Cardiac muscle cell (in vitro differentiated cells and primary cell): Measurements from ENCODE around the gene MDFIC. TPM values are rescaled to one million over a fixed set of nuclear protein-coding genes. Genes with fewer than 3 reads are reported as not detected.
A peak's percentile ranks its signal among the peaks of the same experiment; 100 is the strongest.

Experiments
- DNase-seq, 2 donors: peaks; one replicate each; pipeline versions ENCODE4 v3.0.0 to v3.0.0-alpha.2; 2010 to 2017; ENCODE audit warnings: low read depth in 1 of 2, low spot score in 1 of 2
- H3K27ac ChIP-seq: fragments of 200-600 bp; sonication (generic); 2 replicates; pipeline ENCODE4 v1.5.1; 2016
- H3K27me3 ChIP-seq: fragments of 200-600 bp; sonication (generic); 2 replicates; pipeline ENCODE4 v1.6.0; 2016; ENCODE audit warnings: control low read depth
- H3K36me3 ChIP-seq: fragments of 200-600 bp; sonication (generic); 2 replicates; pipeline ENCODE4 v1.5.1; 2016; ENCODE audit warnings: control low read depth
- H3K4me1 ChIP-seq: fragments of 200-600 bp; sonication (generic); 2 replicates; pipeline ENCODE4 v1.8.1; 2017; ENCODE audit warnings: low read depth, mild to moderate bottlenecking, mixed run types
- H3K4me3 ChIP-seq: fragments of 200-600 bp; sonication (generic); 2 replicates; pipeline ENCODE4 v1.5.1; 2016; ENCODE audit warnings: mild to moderate bottlenecking
- H3K9me3 ChIP-seq: fragments of 200-600 bp; sonication (generic); 2 replicates; pipeline ENCODE4 v1.5.1; 2017; ENCODE audit warnings: low read depth, mild to moderate bottlenecking, control low read depth
- polyA plus RNA-seq: library from polyadenylated mRNA; unstranded; fragments of >200 nt; fragmentation: Nextera tagmentation; extraction: Ambion mirVana; gene quantifications from 2 replicates; pipeline ENCODE4 v1.2.1, GENCODE V29; 2016
- total RNA-seq: library from RNA; depleted of rRNA; stranded (reverse); fragments of >200 nt; gene quantifications from 2 replicates; pipeline ENCODE4 v1.2.3, GENCODE V29; 2016
- TF ChIP-seq, protein P1 (sequence below): IDR thresholded peaks from 2 replicates; pipeline ENCODE4 v1.5.1; 2012; ENCODE audit warnings: low read depth, mild to moderate bottlenecking, low read length

MDFIC gene
- total and polyA plus RNA-seq, 2 experiments from 2014 or later: 7.1 to 11.7 TPM

DNA sequence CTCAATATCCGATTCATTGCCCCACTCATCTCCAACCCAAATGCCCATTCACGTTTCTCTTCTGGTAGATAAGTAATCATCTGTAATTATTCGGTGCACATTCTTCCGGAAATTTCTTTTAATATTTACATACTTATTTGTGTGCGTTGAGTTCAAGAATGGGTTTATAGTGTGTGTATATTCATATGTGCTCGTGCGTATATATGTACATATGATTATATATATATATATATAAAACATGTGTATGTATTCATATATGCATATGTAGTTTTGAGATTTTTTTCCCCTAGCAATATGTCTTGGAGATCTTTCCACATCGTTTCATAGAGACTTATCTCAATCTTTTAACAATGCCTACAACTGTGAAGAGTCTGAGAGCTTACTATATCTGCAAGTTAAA, 118.2 kb downstream of the MDFIC start:
- Histone ChIP-seq H3K36me3 (no peaks in the 10 kb centered on the region), H3K9me3 (no peaks in the 10 kb centered on the region), H3K27ac (no peak overlapping the region), H3K4me1 (no peaks in the 10 kb centered on the region), H3K4me3 (no peak overlapping the region), H3K27me3 (no peaks in the 10 kb centered on the region)
- TF ChIP-seq, protein P1, sequence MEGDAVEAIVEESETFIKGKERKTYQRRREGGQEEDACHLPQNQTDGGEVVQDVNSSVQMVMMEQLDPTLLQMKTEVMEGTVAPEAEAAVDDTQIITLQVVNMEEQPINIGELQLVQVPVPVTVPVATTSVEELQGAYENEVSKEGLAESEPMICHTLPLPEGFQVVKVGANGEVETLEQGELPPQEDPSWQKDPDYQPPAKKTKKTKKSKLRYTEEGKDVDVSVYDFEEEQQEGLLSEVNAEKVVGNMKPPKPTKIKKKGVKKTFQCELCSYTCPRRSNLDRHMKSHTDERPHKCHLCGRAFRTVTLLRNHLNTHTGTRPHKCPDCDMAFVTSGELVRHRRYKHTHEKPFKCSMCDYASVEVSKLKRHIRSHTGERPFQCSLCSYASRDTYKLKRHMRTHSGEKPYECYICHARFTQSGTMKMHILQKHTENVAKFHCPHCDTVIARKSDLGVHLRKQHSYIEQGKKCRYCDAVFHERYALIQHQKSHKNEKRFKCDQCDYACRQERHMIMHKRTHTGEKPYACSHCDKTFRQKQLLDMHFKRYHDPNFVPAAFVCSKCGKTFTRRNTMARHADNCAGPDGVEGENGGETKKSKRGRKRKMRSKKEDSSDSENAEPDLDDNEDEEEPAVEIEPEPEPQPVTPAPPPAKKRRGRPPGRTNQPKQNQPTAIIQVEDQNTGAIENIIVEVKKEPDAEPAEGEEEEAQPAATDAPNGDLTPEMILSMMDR: no peak
- no peak for DNase-seq

DNA sequence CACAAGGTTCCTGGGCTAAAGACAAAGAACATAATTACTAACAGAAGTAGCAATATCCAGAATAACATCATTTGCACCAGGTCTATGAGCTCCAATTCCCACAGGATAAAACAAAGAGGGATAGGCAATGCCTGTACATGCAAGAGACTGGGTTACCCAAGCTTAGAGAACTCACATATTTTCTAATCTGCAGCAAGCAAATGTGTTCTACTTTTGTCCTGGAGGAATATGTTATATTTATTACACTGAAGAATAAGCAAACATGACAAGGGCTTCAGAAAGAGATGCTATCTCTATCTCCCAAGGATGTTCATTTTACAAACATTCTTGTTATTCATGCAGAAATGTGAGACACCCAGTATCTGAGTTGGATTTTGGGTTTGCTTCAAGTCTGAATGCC, 118.6 kb downstream of the MDFIC start:
- no peak overlapping the region for H3K27ac ChIP-seq
- H3K4me1 ChIP-seq: no peaks in the 10 kb centered on the region
- H3K9me3 ChIP-seq: no peaks in the 10 kb centered on the region
- no peak overlapping the region for H3K4me3 ChIP-seq
- no peak for DNase-seq
- H3K27me3 ChIP-seq: no peaks in the 10 kb centered on the region
- H3K36me3 ChIP-seq: no peaks in the 10 kb centered on the region
- TF ChIP-seq, protein P1: no peak

DNA sequence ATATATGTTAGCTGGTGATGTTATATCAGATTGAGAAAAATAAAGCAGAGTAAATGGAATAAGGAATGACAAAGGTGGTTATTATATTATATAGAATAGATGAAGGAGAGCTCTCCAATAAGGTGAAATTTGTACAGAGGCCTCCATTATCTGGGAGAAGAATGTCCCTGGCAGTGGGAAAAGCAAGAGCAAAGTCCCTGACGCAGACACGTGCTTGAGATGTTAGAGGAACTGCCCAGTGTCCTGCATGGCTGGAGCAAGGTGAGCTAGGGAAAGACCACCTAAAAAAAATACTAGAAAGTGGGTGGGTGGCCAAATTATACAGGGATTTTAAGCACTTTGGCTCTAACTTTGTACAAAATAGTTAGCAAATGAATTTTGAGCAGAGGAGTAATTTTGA, 120.7 kb downstream of the MDFIC start:
- Histone ChIP-seq H3K36me3 (no peaks in the 10 kb centered on the region), H3K27me3 (no peaks in the 10 kb centered on the region), H3K27ac (no peak overlapping the region), H3K4me1 (no peaks in the 10 kb centered on the region), H3K4me3 (no peak overlapping the region), H3K9me3 (no peaks in the 10 kb centered on the region)
- TF ChIP-seq, protein P1: no peak
- DNase-seq: no peak

DNA sequence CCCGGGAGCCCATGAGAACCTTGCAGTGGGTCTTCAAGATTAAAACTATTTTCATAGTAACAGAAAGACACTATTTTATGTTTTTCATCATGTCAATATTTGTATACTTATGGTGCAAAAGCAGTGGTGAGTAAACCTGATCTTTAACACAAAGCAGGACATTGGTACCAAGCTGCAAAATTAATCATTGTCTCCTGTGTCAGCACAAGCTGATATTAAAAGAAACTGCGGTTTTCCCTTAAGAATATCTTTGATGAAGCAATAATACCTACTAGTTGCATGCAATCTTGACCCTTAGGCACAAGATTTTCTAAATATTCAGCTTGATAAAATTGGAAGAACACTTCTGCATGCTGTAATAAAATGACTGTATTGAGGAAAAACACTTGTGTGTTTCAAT, 121.7 kb downstream of the MDFIC start:
- Histone ChIP-seq H3K36me3 (no peaks in the 10 kb centered on the region), H3K4me3 (no peak overlapping the region), H3K4me1 (no peaks in the 10 kb centered on the region), H3K27me3 (no peaks in the 10 kb centered on the region), H3K9me3 (no peaks in the 10 kb centered on the region), H3K27ac (no peak overlapping the region)
- DNase-seq: peak in 1 of 2 donors; percentile 25
- TF ChIP-seq, protein P1: no peak

DNA sequence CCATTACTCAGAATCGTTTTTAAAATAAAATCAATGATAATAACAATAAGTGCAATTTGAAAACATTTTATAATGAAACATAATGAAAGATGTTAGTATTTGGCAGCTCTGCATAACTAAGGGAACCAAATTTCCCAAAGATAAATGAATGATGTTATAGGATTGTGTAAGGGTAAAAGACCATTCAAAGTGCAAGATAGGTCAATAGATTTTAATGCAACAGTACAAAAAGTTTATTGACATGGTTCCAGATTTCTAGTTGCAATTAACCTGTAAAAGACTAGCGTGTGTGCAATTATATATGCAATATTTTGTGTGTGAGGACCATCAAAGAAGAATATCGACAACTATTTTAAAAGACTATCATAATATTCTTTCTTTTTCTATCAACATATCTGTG, 122.3 kb downstream of the MDFIC start:
- H3K4me1 ChIP-seq: no peaks in the 10 kb centered on the region
- DNase-seq: no peak
- TF ChIP-seq, protein P1: no peak

More for the DNA sequence above, 122.3 kb downstream of the MDFIC start:
- Histone ChIP-seq H3K4me3 (no peak overlapping the region), H3K36me3 (no peaks in the 10 kb centered on the region), H3K9me3 (no peaks in the 10 kb centered on the region), H3K27me3 (no peaks in the 10 kb centered on the region), H3K27ac (no peak overlapping the region)
